GM19043 (cell line): ENCODE results near the gene PPM1L.

ENCODE experiments used
- ATAC-seq: cut with Tn5 transposase; IDR thresholded peaks from one replicate; pipeline ENCODE4 v1.9.1; 2021; ENCODE audit warnings: low read depth; ENCODE audit not compliant: unreplicated experiment

The PPM1L gene

DNA sequence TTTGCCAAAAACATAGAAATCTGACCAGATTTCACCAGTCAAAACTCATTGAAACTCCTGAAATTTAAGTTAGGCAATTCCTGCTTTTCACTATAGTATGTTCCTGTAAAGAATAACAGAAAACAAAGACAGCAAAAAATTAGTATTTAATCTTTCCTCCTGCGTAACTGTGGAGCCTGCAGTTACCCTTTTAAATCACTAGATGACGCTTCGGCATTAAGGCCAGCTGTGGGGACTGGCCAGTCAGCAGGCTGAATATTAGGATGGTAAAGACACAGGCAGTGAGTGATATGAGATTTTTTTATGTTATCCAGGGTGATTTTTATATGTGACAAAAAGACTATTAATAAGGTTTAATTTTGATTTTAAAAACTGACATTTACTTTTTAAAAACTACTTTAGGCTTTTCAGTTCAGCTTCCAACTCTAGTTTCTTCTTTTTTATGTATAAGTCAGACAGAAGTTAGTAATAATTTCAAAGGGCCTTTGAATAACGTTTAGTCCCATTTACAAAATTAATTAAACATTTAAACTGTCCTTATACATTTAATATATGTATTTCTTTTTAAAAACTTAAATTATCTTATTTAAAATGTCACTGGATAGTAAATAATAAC is 165.1 kb downstream of the PPM1L start:
- ATAC-seq = peak; percentile 85

DNA sequence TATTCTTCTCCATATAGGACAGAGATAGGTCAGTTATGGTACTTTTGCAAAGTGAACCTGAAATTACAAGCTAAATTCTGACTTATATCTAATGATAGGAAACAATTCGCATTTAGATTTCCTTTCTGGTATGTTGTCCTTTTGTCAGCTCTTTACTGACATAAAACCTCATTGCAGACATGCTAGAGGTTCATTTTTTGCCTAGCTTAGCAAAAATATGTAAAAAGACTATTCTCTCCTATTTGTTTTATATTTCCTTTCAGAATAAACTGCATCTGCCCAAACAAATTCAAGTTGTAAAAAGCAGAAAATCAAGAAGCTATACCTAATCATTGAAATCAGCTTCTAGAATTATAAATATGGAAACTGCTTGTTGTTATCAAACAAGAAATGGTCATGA is 168.7 kb downstream of the PPM1L start:
- no peak for ATAC-seq

DNA sequence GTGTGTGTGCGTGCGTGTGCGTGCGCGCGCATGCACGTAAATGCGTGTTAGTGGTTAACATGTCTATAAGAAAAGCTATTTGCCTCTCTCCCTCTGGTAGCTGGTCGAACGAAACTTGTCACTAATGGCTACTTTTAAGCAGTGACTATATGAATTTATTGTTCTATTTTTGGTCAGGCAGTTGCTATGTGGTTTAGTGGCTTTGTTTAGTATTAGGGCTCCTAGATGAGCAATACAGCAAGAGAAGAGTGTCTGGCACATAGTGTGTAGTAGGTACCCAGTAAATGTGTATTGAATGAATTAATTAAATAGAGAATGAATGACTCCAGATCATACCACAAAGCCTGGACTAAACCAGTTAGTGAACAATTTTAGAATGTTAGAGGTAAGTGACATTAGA is 171.6 kb downstream of the PPM1L start:
- ATAC-seq = no peak

DNA sequence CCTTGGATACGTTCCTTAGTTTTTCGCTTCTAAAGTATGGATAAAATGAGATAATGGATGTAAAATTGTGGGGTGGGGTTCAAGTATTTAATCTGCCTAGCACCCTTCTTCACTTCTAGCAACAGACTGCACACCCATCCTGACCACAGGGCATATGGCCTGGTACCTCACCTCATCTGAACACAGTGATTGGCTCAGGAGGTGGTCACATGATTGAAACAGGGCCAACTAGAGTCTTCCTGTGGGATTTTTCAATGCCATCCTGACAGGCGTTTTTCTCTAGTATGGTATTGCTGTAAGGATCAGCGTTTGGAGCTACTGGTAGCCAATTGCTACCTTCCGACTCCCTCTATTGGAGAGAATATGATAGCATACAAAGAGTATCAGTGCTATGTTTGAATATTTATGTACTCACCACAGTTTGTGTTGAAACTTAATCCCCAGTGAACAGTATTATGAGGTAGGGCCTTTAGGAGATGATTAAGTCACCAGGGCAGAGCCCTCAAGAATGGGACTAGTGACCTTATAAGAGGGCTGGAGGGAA is 172.2 kb downstream of the PPM1L start:
- no peak for ATAC-seq

DNA sequence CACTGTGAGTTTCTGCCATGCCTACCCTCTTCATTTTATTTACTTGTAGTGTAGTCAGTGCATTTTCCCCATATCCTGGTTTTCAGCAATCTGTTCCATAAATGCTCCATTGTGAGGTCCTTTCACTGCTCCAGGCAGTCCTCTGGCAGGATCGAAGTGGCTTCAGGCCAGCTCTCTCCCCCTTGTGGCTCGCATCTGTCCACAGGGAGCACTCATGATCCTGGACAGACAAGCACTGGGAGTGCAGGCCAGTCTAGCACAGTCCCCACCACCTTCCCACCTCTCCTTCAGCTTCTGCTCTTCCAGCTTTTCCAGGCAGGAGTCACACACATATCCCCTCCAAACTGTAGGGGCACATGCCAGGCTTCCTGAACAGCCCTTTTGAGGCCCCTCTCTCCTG is 173.6 kb downstream of the PPM1L start:
- no peak for ATAC-seq

DNA sequence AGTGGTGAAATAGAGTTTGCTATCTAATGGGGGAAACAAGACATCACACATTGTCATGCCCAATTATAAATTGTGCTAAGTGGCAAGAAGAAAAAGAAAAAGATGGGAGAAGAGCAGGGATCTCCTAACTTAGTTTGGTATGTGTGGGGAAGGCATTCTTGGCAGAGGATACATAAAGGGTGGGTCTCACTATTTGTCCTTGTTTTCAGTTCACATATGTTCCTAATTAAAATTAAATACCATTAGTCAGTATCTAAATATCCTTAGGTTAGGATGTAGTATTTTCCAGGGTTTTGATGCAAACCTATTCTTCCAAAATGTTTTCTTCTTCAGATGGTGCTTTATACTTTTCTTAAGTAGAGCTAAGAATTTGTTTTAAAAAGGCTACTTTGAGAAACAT is 175.4 kb downstream of the PPM1L start:
- ATAC-seq = no peak

DNA sequence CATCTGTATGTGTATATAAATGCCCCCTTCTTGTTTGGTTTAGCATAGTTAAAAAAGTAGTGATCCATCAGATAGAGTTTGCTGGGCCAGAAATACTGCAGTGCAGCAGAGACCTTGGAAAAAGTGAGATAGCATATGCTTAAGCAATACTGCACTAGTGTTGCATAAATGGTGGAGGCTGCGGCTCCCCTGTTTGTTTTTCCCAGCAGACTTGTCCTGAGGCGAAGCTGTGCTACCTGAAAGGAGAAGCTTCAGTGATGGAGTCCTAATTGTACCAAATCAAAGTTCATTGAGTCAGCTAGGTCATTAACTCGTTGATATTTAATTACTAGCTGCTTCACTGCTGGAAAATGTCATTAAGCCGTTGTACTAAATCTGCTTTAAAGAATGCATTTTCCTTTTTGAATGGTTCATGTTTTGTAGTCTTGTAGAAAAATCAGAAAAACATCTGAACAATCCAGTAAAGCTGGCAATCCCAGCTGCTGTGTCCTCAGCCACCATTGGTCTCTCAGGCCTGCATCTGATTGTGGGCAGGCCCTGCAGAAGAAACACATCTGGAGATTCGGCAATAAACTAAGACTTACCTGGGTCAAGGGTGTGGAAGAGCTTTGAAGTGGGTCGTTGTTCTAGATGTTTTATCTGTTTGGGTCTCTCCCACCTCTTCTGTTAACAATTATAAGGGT is 179.5 kb downstream of the PPM1L start:
- no peak for ATAC-seq

DNA sequence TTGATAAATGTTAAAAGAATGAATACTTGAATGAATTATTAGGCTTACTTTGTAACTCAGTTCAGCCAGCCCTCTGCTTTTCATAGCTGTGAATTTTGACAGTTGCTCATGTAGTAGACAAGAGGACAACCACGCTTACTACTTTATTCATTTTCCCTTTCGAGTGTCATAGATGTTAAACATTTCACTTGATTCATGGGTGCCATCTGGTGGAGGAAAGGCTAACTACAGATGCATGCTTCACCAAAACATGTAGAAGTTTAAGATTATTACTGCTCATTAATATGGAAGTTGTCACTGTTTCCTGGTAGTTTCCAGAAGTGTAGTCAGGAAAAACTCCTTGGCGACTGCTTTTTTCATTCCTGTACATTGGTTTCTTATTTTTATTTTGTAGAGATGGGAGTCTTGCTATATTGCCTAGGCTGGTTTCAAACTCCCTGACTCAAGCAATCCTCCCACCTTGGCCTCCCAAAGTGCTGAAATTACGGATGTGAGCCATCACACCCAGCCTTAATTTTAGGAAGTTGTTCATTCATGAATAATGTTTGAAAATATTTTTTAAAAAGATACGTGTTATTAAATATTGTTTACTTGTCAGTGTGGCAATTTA is 186.0 kb downstream of the PPM1L start:
- ATAC-seq = peak; percentile 88

DNA sequence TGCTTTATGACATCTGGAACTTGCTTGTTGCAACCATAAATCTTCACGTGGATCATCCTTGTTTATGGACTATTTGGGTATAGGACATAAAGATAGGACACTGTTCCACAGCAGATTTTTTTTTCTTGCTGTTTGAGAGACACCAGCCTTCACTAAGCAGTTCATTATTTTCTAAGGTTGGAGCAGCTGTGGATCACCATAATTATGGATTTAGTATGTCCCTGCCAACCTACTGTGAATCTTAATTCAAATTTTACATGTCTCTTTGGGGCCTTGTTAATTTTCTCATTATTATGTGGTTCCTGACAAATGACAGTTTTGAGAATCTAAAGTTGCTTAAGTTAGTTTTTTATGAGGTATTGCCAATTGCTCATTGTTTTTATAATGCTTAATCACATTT is 188.0 kb downstream of the PPM1L start:
- no peak for ATAC-seq

DNA sequence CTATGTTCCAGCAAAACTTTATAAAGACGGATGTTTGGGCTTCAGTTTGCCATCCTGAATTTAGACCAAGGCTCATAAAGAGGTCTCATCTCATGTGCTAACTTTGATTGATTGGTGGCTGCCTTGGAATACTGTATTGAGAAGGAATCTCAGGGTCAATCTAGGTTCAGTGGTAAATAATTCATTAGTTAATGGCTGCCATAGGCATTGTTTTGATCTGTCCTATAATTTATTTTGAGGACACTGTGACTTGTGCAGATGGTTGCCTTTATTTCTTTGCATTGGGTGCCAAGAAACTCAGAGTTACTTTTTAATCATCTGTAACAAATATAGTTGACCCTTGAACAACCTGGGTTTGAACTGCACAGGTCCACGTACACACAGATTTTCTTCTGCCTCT is 189.3 kb downstream of the PPM1L start:
- ATAC-seq = no peak

DNA sequence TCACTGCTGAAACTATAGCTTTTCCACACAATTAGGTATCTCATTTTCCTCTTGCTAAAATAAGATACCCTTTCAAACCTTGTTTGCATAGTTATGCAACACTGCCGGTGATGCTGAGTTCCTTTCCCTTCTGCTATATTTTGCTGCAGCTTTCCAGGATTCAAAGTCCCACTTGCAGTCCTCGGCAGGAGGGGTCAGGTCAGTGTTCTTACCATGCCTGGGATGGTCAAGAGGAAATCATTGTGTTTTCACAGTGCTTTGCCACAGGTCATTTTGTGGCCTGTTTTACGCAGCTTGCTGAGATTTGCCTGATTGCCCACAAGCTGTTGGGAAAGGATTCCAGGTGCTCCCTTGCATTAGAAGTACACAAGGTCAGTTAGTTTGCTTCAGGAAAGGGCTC is 192.2 kb downstream of the PPM1L start:
- no peak for ATAC-seq

DNA sequence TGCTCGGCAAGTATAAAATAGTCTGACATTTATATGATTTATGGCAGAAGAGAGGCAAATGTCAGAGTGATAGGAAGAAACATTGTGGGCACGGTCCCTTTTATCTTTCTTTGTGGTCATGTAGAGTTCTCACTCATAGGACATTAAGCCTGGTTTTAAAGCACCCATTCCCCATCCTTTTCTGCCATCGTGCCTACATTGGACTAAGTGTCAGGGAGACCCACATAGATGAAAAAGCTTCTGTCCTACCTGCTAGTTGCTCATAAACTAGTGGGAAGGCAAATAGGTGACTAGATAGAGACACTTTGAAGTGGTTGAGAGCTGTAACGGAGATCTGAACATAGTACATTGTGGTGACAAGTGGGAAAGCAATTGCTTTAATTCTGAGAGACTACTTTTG is 193.4 kb downstream of the PPM1L start:
- no peak for ATAC-seq

DNA sequence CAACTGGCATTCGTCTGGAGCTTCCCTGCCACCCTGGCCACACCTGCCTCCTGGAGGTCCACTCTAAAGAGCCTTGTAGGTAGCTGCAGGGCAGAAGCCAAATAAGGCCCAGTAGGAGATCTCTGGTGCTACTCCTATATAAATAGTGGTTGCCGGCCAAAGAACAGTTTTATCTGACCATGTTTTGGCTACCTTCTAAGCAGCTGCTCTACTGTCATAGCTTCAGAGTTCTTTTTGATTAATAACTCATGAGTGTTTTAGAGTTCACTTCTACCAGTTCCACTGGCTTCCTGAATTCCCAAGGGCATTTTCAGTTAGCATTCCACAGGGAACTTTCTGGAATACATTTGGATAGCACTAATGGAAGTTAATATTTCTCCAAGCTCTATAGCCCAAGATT is 194.5 kb downstream of the PPM1L start:
- ATAC-seq = no peak

DNA sequence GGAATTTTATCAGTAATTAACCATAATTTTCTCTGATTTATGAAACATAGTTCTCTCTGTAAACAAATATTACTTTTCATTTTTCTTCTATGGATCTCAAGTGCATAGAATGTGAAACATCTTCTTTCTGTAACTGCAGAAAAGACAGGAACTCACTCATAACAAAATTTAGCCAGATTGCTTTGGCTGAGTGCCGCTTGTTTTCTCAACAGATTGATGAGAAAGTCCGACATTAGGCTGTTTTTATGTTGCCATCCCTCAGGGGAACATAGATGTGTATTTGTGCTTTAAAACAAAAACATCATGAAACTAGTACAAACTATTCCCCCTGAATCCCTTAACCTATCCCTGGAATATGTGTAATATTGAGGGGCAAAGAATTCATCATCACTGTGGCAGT is 194.9 kb downstream of the PPM1L start:
- ATAC-seq = no peak

DNA sequence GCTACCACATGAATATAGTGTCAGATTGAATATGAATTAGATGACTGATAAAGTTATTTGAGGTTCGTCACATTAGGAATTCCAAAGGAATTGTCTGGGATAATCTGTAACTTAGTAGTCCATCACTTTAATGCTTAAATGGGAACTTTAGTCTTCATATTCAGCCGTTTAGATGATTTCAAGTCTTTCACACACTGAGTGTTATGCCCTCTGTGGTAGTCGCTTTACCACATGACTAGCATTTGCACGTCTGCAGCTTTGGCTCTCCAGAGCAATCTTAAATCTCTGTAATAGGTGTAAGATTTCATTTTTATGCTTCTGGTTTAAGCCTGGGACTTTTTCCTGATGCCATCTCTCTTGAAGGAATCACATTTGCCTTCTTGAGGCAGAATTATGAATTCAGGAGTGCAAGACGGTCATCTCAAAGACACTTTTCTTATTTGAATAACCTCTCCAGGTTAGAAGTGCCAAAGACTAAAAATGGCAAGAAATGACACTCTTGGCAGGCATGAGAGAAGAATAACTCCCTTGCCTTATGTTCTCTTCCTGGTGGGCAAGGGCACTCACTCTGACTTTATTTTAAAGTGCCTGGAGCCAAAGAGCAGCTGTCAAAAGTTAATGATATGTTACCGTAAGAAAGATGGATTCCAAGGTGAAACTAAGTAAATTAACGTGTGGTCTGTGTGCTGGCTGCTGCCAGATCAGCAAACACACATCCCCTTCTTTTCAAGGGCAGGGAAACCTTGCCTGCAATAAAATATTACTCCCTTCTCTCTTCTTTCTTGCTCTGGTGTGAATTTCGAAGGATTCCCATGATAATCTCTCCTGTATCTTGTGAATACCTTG is 195.8 kb downstream of the PPM1L start:
- no peak for ATAC-seq

DNA sequence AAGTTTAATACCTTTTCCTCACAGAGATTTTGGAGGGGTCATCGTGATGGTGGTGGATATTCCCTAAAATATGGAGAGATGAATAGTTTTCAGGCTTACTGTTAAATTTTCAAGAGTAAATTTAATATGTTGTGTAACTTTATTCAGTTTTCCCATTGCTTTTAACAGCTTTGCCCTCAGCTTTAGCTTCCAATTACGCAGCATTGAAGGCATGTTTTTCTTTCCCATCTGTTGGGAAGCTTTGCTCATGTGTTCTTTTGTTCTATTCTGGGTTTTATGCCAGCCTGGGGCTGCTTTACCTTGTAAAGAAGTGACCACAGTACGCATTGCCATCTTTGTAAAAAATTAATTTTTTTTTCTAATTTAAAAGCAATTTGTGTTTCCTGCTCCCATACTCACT is 197.7 kb downstream of the PPM1L start:
- ATAC-seq = no peak

DNA sequence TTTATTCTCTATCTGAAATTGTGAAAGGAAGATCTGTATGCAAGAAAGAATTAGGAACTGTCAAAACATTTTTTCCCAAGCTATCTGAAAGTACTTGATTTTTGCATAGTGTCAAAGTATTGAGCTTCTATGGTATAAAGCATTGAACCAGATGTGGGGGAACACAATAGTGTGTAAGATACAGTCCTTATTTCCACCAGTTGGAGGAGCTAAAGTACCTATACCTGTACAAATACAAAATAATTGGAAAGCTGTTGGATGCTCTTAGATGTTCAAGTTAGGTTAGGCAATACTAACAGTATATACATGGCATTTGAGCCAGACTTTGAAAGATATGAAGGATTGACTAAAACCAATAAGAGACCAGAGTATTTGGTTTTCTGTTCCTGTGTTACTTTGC is 200.8 kb downstream of the PPM1L start:
- peak; percentile 94 for ATAC-seq

DNA sequence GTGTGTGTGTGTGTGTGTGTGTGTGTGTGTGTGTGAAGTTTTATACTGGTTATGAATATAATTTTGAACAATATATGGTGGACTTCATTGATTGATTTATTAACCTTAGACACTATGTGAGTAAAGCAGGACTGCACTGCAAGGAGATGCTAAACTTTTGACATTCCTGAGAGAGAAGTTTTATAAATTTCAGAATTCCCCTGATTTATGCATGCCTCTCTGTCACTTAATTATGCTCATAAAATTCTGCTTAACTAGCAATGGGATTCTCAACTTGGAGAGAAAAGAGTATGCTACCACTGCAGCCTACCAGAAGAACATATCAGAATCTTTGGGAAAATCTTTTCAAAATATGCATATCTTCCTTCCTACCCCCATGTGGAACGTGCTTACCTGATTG is 204.5 kb downstream of the PPM1L start:
- ATAC-seq = no peak

DNA sequence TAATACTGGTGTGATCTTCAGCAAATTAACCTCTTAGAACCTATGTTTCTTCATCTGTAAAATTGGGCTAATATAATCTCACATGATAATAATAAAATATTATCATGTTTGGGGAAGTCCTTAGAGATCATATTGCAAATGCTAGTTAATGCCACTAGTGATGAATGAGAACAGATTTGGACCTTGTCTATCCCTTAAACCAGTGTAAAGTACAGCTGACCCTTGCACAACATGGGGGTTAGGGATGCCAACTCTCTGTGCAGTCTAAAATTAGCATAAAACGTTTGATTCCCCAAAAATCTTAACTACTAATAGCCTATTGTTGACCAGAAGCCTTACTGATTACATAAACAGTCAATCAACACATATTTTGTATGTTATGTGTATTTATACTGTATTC is 207.9 kb downstream of the PPM1L start:
- no peak for ATAC-seq

DNA sequence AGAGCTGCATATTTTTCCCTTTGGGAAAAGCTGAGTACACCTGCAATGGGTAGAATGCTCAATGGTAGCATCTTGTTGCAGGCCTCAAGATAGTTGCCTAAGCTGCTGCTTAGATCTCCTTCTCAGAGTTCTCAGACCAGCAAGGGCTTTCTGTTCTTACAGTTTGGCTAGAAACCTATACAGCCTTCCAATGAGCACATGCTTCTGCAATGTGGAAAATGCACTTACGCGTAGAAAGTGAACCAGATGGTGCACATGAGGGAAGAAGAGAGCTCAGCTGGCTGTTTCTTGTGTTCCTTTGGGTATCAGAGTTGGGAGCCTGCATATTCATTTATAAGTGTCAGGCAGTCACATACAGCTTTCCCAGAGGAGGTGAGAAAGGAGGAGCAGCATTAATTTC is 212.7 kb downstream of the PPM1L start:
- ATAC-seq = no peak
